ENCODE results near the gene LRRC32. TPM values are rescaled to one million over a fixed set of nuclear protein-coding genes. Genes with fewer than 3 reads are reported as not detected.

Gene LRRC32
- polyA plus RNA-seq, 3 donors = 1.5 TPM; not detected in 2

DNA sequence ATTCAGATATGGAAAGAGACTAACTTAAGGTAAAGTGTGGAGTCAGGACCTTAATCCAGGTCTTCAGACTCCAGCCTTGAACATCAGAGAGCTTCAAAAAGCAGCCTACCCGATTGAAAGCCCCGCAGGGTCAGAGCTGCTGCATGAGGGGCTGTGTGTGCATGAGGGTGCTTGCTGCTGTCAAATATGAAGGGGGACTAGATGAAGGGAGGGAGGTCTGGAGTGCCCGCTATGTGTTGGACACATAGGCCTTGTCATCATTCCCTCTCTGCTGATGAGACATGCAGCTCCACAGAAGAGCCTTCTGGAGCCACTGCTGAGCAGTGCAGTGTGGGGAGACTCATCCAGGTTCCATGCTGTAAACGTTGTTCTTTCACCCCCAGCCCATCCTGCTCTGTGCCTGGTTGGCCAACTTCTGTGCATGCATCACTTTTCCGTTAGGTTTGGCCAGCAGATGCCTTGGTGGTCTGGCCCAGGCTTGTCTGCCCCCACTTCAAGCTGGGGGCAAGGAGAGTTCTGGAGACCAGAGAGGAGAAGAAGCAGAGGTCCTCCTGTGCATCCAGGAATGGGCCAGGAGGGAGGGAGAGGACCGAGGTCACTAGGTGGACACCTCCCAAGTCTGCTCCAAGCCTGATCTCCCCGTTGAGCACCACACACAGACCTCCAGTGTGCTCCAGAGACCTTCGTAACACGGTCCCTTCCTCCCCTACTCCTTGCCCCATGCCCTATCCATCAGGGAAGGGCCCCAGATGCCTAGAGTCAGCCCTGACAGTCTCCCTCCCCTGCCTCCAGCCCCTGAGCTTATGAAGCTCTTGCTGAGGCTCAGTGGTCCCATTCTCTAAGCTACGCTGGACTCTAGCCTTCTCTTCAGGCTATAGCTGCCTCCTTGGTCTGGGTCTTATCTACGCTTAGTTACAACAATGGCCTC, 32.0 kb downstream of the LRRC32 start:
- WGBS (ENCODE audit: insufficient coverage) = 95% methylated on average over 8 of the region's 11 CpGs
- H3K9me3 Mint-ChIP-seq = peaks cover 0 to 2% (median 0%) of the 10 kb centered on the region in 7 donors
- H3K4me1 ChIP-seq (ENCODE audit: control insufficient read depth in 1 of 2, insufficient read depth in 2 of 2, low read length in 2 of 2) = peaks cover 15 to 18% of the 10 kb centered on the region in 2 donors
- no peaks in the 10 kb centered on the region for H4K20me1 ChIP-seq (ENCODE audit: insufficient read depth, low read length)
- H3K27ac Mint-ChIP-seq = peak overlapping the region in 3 of 7 donors; percentile 70 to 91 (median 79)
- peaks cover 26% of the 10 kb centered on the region for H3K4me1 Mint-ChIP-seq
- no peaks in the 10 kb centered on the region for H3K9me3 ChIP-seq (replicated peaks in 1 of 2; ENCODE audit: control insufficient read depth in 1 of 2, insufficient read depth in 1 of 2, low read length in 2 of 2)
- H3K36me3 Mint-ChIP-seq = peaks cover 0 to 13% of the 10 kb centered on the region in 2 donors
- no peak overlapping the region for H3K4me2 ChIP-seq (replicated peaks; ENCODE audit: extremely low read depth, low read length, poor library complexity, severe bottlenecking)
- no peak overlapping the region for H2AFZ ChIP-seq (ENCODE audit: insufficient read depth, low read depth, low read length, poor library complexity, severe bottlenecking)
- H3K27me3 ChIP-seq (ENCODE audit: control insufficient read depth in 2 of 2, insufficient read depth in 2 of 2, low read length in 2 of 2) = peaks cover 0 to 2% of the 10 kb centered on the region in 2 donors
- no peak overlapping the region for H3K4me3 ChIP-seq (replicated peaks in 1 of 3; ENCODE audit: low read depth in 2 of 3, low read length in 3 of 3)
- H3K4me3 Mint-ChIP-seq = peak overlapping the region in 1 of 2 donors; percentile 32
- no peaks in the 10 kb centered on the region for H3K79me2 ChIP-seq (ENCODE audit: insufficient read depth, low read length)
- peaks cover 2 to 21% (median 5%) of the 10 kb centered on the region in 3 donors for H3K27me3 Mint-ChIP-seq (ENCODE audit: low read depth in 3 of 3)
- H3K36me3 ChIP-seq (replicated peaks in 1 of 2; ENCODE audit: control insufficient read depth in 1 of 2, insufficient read depth in 2 of 2, low read length in 2 of 2) = no peaks in the 10 kb centered on the region
- TF ChIP-seq, protein P1, sequence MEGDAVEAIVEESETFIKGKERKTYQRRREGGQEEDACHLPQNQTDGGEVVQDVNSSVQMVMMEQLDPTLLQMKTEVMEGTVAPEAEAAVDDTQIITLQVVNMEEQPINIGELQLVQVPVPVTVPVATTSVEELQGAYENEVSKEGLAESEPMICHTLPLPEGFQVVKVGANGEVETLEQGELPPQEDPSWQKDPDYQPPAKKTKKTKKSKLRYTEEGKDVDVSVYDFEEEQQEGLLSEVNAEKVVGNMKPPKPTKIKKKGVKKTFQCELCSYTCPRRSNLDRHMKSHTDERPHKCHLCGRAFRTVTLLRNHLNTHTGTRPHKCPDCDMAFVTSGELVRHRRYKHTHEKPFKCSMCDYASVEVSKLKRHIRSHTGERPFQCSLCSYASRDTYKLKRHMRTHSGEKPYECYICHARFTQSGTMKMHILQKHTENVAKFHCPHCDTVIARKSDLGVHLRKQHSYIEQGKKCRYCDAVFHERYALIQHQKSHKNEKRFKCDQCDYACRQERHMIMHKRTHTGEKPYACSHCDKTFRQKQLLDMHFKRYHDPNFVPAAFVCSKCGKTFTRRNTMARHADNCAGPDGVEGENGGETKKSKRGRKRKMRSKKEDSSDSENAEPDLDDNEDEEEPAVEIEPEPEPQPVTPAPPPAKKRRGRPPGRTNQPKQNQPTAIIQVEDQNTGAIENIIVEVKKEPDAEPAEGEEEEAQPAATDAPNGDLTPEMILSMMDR (IDR thresholded peaks at IDR 0.05) = no peak
- intact Hi-C loops (cut with micrococcal nuclease) = no loop called here
- DNase-seq = no peak
- H3K9ac ChIP-seq (ENCODE audit: insufficient read depth, low read length, poor library complexity, severe bottlenecking) = no peak overlapping the region
- no peak overlapping the region for H3K27ac ChIP-seq (ENCODE audit: low read depth in 1 of 2, low read length in 2 of 2)

DNA sequence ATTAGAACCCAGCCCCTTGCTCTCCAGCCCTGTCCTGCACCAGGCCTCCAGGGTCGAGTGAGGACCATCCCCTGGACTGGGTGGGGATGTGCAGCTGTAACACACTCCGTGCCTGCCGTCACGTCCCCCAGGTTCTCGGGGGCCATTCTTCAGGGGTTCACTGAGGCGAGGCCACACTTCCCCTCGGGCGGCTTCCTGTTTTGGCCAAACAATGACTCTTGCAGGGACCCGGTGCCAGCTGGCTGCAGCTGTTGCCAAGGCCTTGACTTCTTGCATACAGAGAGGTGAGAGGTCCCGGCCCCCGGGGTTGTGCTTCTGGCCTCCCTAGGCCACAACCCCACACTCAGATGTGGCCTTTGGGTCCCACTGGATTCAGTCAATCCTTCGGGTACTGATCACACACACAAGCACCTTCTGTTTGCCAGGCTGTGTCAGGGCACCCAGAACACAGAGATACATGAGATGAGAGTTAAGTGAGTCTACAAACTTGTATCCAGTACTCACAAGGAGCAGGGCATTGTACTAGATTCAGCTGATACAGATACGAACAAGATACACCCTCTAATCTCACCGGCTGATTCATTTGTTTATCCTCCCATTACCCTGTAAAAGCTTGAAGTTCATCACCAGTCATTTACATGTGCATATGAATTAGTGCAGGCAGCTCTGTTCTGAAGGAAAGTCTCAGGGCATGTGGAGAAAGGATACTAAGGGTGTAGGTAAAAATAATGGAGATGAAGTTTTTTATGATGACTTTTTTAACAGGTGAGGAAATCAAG, 32.9 kb downstream of the LRRC32 start:
- Mint-ChIP-seq H3K9me3 (peaks cover 0 to 2% (median 0%) of the 10 kb centered on the region in 7 donors), H3K36me3 (peaks cover 0 to 13% of the 10 kb centered on the region in 2 donors), H3K4me1 (peaks cover 26% of the 10 kb centered on the region), H3K27ac (peak overlapping the region in 6 of 7 donors; percentile 79 to 92 (median 88)), H3K27me3 (ENCODE audit: low read depth in 3 of 3) (peaks cover 2 to 19% (median 5%) of the 10 kb centered on the region in 3 donors), H3K4me3 (peak overlapping the region; percentile 18 to 68)
- Histone ChIP-seq H3K79me2 (ENCODE audit: insufficient read depth, low read length) (no peaks in the 10 kb centered on the region), H3K27ac (ENCODE audit: low read depth in 1 of 2, low read length in 2 of 2) (peak overlapping the region; percentile 10 to 45), H3K4me3 (replicated peaks in 1 of 3; ENCODE audit: low read depth in 2 of 3, low read length in 3 of 3) (no peak overlapping the region), H3K36me3 (replicated peaks in 1 of 2; ENCODE audit: control insufficient read depth in 1 of 2, insufficient read depth in 2 of 2, low read length in 2 of 2) (no peaks in the 10 kb centered on the region), H4K20me1 (ENCODE audit: insufficient read depth, low read length) (no peaks in the 10 kb centered on the region), H3K9ac (ENCODE audit: insufficient read depth, low read length, poor library complexity, severe bottlenecking) (peak overlapping the region; percentile 7), H3K4me1 (ENCODE audit: control insufficient read depth in 1 of 2, insufficient read depth in 2 of 2, low read length in 2 of 2) (peaks cover 15 to 18% of the 10 kb centered on the region in 2 donors), H3K9me3 (replicated peaks in 1 of 2; ENCODE audit: control insufficient read depth in 1 of 2, insufficient read depth in 1 of 2, low read length in 2 of 2) (no peaks in the 10 kb centered on the region), H3K27me3 (ENCODE audit: control insufficient read depth in 2 of 2, insufficient read depth in 2 of 2, low read length in 2 of 2) (peaks cover 0 to 2% of the 10 kb centered on the region in 2 donors), H3K4me2 (replicated peaks; ENCODE audit: extremely low read depth, low read length, poor library complexity, severe bottlenecking) (peak overlapping the region; percentile 16), H2AFZ (ENCODE audit: insufficient read depth, low read depth, low read length, poor library complexity, severe bottlenecking) (peak overlapping the region; percentile 65)
- peak; percentile 69 to 78 (median 77) for DNase-seq
- TF ChIP-seq, protein P1 (IDR thresholded peaks at IDR 0.05) = no peak
- intact Hi-C loops (cut with micrococcal nuclease) = no loop called here
- 0% methylated on average over 7 of the region's 14 CpGs for WGBS (ENCODE audit: insufficient coverage)

Data from CD14-positive monocyte (primary cell).